ENCODE results near the gene MAP4K3.
"Not testable (repeated sequence)": the region's sequence is repeated elsewhere in the genome, so short reads cannot be mapped to it uniquely, and the experiment has no call there.

Gene MAP4K3

GRCh38 chr2:39304729-39305128 lies 132.4 kb downstream of the MAP4K3 start:
- no peak for DNase-seq (ENCODE audit: low spot score)

GRCh38 chr2:39304200-39304599 lies 132.9 kb downstream of the MAP4K3 start:
- DNase-seq (ENCODE audit: low spot score), result no peak

DNA sequence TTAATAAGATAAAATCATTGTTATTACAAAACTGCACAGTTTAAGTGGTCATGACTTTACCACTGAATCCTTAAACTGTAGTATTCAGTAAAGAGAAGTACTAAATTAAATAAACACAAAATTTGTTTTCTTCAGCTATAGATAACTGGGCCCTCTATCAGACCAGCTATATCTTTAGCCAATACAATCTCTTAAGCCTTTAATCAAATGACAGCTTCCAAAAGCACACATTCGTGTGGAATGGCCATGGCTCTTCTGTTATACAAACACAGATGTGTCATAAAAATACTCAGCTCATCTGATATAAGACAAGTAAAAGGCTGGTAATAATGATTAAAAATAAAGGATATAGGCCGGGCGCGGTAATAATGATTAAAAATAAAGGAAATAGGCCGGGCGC lies 135.7 kb downstream of the MAP4K3 start:
- DNase-seq (ENCODE audit: low spot score), result no peak

DNA sequence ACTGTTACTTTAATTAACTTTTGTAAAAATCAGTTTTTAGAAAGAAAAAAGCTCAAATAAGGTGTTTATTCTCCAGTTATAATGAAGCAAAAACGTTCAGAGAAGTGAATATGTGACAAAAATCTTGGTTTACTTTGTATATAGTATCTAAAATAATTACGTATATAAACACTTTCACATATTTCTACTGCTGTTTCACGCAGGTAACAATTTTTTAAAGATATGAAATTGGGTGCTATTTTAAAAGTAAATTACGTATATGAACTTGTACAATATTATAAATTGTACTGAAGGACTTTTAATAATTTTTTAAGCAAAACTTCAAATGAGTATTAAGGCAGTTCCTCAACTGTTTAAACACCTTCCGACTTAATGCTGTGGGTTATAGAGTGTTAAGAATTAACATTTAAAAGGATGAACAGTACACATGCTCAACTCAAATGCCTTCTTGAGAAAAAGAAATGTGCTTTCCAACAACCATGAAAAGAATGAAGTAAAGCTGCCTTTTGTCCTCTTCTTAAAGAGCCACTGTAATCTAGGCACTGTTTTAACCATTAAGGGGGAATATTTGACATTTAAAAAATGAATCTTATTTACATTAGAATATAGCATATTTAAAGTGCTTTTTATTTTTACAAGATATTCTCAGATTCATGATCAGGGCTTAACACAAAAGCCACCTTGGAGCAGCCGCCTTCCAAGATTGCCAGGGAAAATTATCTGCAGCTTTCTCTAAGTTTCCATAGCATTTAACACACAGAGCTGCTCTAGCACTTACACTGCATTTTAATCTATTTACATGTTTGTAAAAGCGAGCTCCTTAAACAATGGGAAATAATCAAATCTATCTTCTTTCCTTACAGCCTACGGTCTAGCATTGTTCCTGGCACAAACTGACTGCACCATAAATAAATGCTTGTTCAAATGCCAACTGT lies 136.8 kb downstream of the MAP4K3 start:
- no peak for DNase-seq (ENCODE audit: low spot score)

DNA sequence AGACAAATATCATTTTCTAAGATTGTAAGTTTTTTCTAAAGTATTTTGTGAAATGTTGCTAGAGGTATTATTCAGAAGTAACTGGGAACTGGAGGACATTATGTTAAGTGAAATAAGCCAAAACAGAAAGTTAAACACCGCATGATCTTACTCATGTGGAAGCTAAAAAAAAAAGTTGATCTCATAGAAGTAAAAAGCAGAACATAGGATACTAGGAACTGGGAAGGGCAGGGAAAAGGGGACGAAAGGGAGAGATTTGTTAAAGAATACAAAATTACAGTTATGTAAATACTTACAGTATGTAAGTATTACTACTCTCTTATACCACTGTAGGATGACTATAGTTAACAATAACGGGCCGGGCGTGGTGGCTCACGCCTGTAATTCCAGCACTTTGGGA lies 146.7 kb downstream of the MAP4K3 start:
- no peak for DNase-seq (ENCODE audit: low spot score)

DNA sequence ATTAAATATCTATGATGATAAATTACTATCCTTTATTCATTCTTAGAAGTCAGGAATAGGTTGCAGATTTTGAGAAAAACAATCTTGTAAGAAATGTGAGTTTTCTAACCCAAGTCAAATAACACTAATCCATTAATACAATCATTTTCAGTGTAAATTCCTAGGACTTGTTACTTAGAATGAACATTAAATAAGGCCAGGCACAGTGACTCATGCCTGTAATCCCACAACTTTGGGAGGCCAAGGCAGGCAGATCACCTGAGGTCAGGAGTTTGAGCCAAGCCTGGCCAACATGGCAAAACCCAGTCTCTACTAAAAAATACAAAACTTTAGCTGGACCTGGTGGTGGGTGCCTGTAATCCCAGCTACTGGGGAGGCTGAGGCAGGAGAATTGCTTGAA lies 147.5 kb downstream of the MAP4K3 start:
- DNase-seq (ENCODE audit: low spot score), result no peak

GRCh38 chr2:39283561-39283960 lies 153.5 kb downstream of the MAP4K3 start:
- DNase-seq (ENCODE audit: low spot score), result no peak

DNA sequence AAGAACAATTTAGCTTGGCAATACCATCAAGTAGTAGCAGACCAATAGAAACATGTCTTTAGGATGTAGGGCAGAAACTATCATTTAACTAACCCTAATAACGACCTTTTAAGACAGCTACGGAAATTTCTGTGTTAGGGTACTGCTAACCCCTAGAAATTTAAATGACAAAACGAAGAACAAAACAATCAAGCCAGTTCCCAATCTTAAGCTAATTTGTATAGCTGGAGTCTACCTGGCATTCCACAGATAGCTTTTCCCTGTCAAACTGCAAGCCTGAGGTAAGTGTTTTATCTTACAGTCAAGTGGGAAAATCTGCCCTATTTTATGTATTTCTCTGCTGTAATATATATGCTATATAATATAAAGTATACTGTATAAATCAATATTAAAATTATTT lies 155.7 kb downstream of the MAP4K3 start:
- DNase-seq (ENCODE audit: low spot score), result no peak

GRCh38 chr2:39275016-39275415 lies 162.1 kb downstream of the MAP4K3 start:
- DNase-seq (ENCODE audit: low spot score), result no peak

DNA sequence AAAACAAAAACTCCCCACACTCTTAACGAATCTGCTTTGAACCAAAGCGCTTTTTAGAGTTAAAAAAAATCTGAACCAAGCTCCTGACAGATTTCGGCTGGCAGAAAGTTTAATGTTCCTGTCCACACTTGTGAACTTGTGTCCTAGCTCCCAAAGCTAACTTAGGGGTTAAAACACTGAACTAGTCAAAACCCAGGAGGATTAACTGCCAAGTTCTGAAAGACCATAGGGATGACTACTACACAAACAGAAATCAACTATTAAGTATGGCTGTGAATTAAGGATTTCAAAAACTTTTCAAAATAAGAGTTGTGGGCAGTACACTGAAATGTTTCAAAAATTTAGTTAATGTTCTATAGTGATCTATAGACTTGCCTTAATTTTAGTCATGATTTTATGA lies 167.1 kb downstream of the MAP4K3 start:
- DNase-seq (ENCODE audit: low spot score), result no peak

DNA sequence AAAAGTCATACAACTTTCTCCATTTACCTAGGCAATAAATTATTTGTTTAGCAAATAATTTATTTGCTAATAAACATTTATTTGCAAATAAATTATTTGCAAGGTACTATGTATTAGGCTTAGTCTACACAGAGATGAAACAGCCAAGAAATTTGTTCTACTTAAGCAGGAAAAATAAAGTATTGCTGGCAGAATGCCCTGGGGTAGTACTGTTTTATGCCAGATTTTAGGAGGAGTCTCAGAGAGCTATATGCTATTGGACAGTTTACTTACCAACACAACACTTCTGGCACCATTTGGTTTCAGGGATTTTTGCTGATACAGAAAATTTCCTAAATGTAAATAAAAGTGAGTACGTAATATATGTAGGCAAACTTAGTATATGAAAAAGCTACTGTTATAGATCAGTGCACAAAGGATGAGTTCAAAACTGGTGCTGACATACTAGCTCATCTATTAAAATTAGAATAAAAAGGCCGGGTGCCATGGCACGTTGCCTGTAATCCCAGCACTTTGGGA lies 170.1 kb downstream of the MAP4K3 start:
- DNase-seq (ENCODE audit: low spot score), result no peak

- DNase-seq (ENCODE audit: low spot score), result no peak
These were observed 170.8 kb downstream of the MAP4K3 start for GRCh38 chr2:39266139-39266805.

GRCh38 chr2:39265315-39265714 lies 171.8 kb downstream of the MAP4K3 start:
- no peak for DNase-seq (ENCODE audit: low spot score)

GRCh38 chr2:39264733-39265132 lies 172.4 kb downstream of the MAP4K3 start:
- DNase-seq (ENCODE audit: low spot score), result no peak

- DNase-seq (ENCODE audit: low spot score), result no peak
These were observed 177.0 kb downstream of the MAP4K3 start for GRCh38 chr2:39260087-39260486.

DNA sequence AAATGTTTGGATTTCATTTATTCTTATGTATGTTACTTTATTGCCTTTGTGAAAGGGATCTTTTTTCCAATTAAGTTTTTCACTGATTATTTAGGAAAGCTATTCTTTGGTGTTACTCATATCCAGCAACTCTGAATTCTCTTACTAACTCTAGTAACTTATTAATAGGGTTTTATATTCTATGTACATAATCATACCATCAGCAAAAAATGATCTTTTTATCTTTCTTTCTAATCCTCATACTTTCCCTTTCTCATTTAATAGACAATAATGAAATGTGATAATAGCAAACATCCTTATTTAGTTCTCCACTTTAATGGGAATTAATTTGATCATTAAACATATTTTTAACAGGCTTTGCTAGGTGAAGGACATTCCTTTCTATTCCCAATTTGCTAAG lies 181.0 kb downstream of the MAP4K3 start:
- no peak for DNase-seq (ENCODE audit: low spot score)

GRCh38 chr2:39252888-39253518 lies 184.1 kb downstream of the MAP4K3 start:
- no peak for DNase-seq (ENCODE audit: low spot score)

GRCh38 chr2:39247512-39248043 lies 189.5 kb downstream of the MAP4K3 start:
- DNase-seq (ENCODE audit: low spot score), result no peak

- DNase-seq (ENCODE audit: low spot score), result no peak
These were observed 190.6 kb downstream of the MAP4K3 start for GRCh38 chr2:39246382-39246980.

DNA sequence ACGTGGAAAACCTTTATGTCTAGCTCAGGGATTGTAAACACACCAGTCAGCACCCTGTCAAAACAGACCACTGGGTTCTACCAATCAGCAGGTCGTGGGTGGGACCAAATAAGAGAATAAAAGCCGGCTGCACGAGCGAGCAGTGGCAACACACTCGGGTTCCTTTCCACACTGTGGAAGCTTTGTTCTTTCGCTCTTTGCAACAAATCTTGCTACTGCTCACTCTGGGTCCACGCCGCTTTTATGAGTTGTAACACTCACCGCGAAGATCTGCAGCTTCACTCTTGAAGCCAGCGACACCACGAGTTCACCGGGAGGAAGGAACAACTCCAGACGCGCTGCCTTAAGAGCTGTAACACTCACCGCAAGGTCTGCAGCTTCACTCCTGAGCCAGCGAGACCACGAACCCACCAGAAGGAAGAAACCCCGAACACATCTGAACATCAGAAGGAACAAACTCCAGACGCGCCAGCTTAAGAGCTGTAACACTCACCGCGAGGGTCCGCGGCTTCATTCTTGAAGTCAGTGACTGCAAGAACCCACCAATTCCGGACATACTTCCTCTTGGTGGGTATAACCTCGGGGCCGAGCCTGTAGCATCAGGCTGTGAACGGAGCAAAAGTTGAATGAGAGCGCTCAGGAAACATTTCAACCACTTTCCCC lies 192.0 kb downstream of the MAP4K3 start:
- DNase-seq (ENCODE audit: low spot score), result not testable (repeated sequence)

DNA sequence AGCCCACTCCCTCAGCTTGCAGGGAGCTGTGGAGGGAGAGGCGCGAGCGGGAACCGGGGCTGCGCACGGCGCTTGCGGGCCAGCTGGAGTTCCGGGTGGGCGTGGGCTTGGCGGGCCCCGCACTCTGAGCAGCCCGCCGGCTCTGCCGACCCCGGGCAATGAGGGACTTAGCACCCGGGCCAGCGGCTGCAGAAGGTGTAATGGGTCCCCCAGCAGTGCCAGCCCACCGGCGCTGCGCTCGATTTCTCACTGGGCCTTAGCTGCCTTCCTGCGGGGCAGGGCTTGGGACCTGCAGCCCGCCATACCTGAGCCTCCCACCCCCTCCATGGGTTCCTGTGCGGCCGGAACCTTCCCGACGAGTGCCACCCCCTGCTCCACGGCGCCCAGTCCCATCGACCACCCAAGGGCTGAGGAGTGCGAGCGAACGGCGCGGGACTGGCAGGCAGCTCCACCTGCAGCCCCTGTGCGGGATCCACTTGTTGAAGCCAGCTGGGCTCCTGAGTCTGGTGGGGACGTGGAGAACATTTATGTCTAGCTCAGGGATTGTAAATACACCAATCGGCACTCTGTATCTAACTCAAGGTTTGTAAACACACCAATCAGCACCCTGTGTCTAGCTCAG lies 192.7 kb downstream of the MAP4K3 start:
- not testable (repeated sequence) for DNase-seq (ENCODE audit: low spot score)

Measured in hepatic stellate cell (primary cell).